CD1c-positive myeloid dendritic cell (primary cell): ENCODE results near the gene TEPSIN.

Source experiments
- DNase-seq: peaks from one replicate; pipeline ENCODE4 v3.0.0-alpha.2; 2016; ENCODE audit errors: extremely low spot score

The TEPSIN gene

DNA sequence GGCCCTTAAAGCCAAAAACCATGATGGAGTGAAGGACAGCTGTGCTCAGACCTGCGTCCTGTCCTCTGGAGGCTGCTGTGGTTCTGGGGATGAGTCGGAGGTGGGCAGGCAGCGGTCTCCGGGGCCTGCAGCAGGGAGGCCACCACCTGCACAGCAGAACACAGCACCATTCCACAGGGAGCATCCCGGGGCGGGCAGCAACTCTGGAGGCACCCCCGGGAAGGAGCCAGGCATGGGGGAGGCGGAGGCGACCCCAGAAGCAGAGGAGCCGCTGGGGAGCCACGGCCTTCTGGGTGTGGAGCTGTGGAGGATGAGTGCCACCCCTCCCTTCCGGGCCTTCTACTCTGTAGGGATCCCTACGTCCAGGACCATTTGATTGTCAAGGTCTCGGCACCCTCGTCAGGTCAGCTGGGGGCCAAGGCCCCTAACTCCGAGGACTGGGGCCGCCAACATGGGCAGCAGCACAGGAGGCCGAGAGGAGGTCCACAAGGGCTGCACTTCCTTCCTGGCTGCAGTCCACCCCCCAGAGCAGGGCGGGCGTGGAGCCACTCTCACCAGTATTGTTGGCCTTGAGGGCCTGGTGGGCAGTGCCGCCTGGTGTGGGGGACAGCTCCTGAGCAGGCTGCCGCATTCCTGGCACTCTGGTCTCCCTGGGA lies 39.9 kb downstream of the TEPSIN start:
- DNase-seq: no peak

DNA sequence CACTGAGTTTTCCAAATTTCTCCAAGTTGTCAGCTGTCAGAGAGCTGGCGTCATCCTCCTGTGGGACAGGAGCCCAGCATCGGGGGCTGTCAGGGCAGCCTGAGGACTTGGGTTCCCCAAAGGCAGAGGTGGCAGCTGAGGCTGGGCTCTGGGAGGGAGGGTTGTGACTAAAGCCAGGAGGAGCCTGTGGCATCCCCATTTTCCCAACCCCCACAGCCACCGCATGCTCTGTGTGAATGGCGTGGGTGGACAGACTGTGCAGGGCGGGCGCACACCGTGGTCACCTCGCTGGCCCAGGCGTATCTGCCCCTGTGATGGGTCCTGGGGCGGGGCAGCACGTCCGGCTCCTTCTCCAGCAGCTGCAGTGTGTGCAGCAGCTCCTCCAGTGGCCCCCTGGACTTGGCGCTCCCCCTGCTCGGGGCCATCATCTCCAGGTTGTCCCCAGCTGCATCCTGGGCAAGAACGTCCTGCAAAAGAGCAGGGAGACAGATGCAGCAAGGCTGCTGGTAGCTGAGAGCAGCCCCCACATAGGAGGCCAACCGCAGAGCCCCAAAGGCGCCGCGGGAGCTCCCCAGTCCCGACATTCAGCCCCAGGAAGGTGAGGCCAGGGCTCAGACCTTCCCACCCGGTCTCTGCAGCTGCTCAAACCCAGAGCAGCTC lies 40.9 kb downstream of the TEPSIN start:
- no peak for DNase-seq

DNA sequence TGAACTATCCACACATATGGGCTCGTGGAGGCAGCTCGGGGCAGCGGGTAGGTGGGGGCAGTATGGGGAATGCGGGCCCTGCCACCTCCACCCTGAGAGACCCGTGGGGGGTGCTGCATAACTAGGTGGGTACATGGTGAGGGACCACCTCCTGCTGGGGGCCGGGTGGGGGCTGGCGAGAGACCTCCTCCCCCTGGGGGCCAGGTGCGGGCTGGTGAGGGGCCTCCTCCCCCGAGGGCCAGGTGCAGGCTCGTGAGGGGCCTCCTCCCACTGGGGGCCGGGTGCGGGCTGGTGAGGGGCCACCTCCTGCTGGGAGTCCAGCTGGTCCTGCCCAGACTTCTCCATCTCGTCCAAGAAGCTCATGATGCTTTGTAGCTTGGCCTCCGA lies 41.5 kb downstream of the TEPSIN start:
- no peak for DNase-seq

DNA sequence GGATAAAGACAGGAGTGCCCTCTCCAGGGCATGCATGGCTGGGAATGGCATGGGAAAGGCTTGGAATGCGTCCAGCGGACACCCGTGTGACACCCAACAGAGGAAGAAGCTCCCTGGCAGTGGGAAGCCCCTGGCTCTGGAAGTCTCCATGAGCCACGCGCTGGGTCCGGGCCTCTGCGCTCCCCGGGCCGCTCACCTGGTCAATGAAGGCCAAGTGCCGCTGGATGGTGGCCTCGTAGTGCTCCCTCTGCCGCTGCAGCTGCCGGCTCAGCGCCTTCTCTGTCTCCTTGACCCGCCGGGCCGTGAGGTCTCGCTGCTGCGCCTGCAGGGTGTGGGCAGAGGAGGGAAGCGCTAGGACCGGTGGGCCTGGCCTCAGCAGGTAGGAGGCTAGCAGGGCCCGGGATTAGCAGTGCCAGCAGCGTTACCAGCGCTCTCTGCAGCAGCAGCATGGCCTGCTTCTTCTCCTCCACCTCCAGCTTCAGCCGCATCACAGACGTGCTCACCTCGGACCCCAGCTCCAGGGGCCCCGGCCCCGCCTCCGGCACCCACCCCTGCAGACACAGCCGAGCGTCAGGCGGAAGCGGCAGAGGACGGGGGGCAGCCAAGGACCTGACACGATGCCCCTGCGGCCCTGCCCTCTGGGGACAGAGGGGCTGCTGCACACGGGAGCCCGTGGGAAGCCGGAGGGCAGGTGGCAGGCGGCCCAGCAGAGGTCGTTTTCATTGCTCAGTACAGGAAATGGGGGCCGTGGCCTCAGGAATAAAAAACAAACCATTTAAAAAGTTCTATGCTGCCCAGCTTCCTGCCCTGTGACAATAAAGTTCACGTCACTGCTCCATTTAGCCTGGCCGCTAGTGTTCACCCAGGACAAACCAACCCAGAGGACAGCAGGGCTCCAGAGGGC lies 42.1 kb downstream of the TEPSIN start:
- DNase-seq: no peak

DNA sequence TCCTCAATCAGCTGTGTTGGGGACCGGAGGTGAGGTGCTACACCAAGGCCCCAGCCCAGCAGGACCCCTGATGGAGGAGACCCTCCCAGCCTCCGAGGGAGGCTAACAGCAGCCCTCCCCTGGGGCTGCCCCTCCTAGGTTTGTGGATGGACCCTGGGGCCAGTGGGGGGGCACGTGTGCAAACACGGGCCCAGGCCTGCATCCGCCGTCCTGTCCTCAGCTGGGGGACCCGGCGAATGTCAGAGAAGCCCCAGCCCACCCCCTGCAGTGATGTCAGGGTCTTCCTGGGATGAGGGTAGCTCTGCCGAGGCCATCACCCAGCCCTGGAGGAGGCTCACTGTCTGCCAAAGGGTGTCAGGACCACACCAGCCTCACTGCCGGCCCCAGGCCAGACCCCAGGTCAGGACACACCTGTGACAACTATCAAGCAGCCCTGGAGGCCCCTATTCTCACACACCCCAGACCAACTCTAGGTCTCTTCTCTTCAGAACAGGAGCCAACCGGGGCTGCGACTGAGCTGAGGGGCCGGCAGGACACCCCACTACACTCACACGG lies 42.8 kb downstream of the TEPSIN start:
- no peak for DNase-seq

DNA sequence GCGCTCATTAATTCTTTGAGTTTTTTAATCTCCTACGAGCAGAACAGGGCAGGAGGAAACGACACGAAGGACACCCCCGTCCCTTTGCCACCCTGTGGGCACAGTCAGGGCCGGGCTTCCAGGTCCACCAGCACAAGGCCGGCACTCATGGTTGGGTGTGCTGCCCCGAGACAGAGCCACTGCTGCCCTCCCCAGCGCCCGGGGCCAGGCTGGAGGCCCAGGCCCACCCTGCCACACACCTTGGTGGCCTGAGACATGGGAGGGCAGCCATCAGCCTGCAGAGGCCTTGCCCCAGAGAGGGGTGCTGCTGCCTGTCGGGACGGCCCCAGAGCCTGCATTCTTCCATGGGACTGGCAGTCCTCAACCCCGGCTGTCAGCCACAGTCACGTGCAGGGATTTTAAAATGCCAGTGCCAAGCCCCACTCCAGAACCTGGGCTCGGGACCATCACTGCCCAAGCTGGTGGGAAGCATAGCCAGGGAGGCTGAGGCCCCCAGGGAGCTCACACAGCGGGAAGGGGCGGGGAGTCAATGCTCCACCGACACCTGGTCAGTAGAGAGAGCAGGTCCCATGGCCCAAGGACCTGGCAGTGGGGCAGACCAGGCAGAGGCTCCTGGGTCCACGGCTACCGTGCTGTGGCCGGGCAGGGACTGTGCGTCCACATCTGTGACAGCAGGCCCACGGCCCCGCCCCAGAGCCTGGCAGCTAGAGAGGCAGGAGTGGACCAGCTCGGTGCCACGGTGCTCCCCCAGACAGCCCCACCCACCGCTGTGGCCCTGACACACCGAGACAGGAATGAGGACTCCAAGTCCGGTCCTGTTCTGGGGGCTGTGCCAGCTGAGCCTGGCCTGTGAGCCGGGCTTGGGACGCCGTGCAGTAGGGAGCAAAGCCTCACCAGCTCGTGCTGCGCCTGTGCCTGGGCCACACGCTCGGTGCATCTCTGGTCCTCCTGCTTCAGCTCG lies 43.6 kb downstream of the TEPSIN start:
- no peak for DNase-seq

DNA sequence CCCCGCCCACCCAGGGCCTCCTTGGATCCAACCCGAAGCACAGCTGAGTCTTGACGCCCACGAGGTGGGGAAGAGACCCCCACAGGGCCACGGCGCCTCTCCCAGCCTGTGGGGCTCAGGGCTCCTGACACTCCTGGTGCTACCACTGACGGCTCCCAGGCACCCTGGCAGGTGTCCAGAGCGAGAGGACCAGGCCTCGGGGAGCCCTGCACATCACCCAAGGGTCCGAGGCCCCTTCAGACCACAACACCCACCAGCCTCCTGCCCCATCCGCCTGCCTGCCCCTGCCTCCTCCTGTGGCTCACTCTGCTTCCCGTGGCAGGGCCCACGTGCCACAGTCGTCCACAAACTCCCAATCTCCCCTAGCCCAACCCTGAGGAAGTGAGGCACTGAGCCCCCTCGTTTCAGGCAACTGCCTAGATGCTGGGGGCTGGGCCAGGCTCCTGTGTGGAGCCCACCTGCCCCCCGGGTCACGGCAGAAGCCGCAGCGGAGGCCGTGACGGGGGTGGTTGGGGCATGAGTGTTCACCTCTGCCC lies 44.6 kb downstream of the TEPSIN start:
- no peak for DNase-seq

DNA sequence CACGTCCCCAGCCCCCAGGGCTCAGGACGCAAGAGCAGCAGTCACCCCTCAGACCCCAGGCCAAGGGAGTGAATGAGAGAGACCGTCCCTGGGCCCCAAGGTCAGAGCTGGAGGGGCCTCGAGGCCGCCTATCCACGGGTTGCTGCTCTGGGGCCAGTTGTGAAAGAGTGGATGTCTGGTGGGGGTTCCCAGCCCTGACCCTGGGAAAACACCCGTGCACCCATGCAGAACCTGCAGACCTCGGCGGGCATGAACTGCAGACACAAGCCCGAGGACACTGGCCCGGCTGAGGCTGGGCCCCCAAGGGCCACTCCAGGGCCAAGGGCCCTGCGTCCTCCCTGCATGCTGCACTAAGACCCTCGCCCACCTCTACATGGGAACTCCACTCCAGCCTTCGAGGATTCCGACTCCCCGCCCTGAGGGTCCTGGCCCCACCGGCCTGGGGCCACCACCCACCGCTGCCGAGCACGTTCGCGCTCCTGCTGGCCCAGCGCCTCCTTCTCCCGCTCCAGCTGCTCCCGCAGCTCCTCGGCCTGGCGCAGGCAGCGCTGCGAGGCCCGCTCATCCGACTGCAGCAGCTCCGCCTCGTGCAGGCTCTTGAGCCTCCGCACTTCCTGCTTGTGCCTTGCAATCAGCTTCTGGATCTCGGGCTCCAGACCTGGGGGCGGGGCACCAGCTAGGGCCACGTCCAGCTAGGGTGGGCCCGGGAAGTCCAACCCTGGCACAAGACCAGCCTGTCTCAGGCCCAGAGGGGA lies 45.2 kb downstream of the TEPSIN start:
- no peak for DNase-seq

DNA sequence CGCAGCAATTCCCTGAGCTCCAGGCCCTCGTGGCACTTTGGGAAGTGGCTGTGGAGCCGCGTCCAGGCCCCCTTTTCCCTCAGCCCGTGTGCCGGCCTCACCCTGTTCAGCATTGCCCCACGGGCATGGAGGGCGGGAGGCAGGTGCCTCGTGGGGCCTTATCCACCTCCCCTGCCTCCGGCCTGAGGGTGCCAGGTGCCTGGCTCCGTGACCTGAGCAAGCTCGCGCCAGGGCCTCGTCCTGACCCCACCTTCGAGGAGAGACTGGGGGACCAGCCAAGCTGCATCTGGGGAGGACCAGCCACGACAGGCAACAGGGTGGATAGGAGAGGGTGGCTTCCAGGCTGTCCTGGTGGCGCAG lies 45.8 kb downstream of the TEPSIN start:
- no peak for DNase-seq

DNA sequence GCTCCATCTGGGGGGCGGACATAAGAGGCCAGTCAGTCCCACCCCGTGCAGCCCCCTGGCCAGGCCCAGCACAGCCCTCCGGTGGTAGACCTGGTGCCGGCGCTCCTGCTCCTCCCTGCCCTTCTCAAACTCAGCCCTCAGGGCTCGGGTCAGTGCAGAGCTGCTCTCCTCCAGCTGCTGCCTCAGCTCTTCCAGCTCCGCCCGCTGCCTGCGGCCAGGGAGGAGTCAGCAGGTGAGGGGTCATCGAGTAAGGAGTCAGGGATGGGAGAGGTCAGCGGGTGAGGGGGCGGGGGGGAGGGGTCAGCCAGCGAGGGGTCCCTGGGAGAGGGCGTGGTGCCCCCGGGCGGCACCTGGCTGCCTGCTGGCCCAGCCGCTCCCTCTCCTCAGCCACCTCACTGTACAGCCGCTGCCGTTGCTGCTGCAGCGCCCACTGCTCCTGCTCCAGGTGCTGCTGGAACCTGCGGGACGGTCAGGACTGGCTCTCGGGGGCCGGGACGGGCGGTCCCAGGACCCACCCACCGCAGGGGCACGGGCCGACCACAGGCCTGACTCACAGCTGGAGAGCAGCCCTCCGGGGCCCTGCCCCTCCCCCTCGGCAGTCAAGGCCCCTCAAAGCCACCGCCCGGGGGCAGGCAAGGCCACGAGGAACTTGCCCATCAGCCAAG lies 46.3 kb downstream of the TEPSIN start:
- no peak for DNase-seq

DNA sequence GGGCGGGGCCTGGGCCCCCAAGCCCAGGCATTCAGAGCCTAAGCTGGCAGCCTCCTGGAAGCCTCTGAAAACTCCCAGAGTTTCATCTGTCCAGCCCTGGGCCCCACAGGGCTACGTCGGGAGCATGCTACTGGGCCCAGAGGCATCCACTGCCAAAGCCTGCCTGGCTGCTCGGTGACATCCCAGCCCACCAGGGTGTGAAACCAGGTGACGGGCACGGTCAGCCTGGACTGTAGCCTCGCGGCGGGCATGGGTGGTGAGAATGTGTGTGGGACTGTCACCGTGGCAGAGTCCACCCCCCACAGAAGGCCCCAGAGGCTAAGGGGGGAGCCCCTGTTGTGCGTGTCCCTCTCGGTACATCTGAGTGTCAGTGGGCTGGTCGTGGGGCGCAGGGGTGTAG lies 47.2 kb downstream of the TEPSIN start:
- DNase-seq: no peak

DNA sequence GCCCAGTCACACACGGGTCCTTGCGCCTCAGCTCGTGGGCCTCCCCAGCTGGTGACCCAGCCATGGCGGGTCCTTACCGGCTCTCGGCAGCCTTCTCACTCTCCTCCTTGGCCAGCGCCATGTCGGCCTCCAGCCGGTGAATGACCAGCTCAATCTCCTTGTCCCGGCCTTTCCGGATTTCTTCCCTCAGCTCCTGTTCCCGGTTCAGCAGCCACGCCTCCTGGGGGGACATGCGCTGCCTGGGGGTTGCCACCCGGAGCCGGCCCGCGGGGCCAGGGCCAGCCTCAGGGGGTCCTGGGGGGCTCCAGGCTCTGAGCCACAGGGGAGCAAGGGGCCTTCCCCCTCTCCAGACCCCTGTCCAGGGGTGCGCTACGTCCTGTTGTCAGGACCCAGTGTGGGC lies 47.7 kb downstream of the TEPSIN start:
- DNase-seq: no peak

DNA sequence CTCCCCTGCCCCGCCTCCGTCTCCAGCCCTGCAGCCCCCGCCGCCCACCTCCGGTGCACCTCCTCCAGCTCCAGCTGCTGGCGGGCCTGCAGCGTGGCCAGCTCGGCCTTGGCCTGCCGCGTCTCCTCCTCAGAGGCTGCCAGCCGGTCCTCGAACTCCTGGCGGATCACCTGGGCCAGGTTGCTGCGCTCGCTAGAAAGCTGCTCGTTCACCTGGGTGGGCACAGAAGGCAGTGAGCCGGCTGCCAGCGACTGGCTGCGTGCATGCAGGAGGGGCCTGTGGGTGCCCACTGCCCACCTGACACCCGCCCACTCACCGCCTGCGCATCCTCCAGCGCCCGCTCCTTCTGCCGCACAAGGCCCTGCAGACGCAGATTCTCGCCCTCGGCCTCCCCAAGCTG lies 48.3 kb downstream of the TEPSIN start:
- DNase-seq: no peak

DNA sequence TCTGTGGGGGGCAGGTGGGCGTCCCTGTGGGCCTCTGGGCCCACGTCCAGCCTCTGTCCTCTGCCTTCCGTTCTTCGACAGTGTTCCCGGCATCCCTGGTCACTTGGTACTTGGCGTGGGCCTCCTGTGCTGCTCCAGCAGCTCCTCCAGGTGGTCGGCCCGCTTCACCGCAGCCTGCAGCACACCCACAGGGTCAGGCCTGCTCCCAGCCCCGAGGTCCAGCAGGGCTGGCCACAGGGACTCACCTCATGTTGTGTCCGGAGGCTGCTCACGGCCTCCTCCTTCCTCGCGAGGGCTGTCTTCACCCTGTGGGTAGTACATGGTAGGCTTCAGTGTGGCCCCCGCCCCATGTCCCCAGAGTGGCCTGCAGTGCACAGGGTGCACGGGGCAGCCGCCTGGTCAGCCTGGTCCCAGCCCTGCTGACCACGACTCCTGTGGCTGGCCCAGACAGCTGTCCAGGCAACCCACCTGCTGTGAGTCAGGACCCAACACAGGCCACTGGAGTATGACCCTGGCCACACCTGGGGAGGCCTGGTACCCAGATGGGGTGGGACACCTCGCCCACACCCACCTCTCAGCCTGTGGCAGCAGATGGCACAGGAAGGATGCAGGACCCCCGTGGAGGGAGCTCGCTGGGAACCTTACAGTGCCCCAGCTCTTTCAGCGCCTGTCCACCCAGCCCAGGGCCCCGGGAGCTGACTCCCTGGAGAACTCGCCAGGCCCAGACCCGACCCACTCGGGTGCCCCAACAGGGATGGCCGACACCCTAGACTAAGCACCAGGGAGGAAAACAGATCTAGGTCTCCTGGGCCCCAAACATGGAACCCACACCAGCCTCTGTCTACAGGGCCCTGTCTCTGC lies 49.0 kb downstream of the TEPSIN start:
- DNase-seq: no peak

DNA sequence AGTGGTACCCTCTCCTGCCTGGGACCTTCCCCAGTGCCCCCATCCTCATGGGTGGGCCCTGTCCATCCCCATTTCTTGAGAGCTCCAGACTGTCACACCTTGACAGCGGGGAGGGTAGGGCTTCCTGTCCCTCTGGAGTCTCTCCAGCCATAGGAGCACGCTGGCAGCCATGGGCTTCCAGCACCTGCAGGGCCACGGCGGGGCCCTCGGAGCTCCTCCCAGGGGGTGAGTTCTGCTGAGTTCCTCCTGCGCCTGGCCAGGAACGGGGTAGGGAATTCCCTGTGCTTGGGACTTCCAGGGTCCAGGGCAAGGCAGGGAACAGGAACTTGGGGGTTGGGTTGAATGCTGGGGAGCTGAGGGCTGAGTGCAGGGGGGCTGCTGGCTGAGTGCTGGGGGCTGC lies 49.8 kb downstream of the TEPSIN start:
- no peak for DNase-seq

DNA sequence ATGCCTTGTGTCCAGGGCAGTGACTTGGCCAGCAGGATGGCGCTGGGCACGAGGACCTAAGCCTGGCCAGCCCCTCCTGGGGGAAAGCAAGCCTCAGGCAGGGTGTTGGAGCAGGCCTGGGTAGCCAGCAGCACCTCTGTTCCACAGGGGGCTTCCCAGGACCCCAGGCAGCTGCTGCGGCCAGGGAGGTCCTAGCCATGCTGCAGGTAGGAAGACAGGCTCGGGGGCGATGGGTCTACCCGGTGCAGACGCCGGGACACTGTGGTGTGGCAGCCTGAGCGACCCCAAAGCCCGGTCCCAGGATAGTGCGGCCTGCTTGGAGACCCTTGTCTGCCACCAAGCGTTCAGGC lies 50.4 kb downstream of the TEPSIN start:
- DNase-seq: no peak

DNA sequence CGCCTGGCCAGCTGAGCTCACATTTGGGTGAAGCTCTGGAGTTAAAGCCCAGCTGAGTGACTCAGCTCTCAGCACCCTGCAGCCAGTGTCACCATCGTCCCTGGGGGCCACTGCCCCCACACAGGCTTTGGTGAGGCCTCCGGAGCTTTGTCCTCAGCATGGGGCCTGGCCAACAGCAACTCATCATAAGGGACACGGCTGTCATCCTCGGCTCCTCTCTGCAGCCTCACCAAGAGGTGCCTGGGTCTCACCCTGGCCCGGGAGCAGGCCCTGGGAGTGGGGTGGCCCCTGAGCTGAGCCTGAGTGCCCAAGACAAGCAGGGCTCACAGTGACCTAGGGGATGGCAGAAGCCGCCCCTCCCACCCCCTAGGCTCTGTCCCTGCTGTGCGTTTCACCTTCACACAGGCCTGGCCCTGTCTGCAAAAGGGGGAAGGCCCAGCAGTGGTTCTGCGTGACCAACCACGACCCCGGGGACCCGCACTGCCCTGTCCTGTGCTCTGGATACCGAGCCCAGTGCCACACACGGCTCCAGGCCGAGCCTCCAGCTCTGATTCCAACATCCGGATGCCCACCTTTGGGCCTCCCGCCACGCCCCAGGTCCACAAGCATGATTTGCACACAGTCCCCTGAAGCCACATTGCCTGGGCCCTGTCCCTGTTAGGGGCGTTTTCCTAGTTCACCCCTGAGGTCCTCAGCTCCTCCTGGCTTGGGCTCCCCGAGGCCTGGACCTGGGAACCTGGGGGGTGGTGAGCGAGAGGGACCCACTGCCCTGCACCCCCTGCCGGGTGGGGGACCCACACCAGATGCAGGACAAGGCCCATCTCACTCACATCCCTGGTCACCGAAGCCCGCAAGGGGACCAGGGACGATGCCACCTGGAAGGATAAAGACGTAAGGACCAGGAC lies 51.0 kb downstream of the TEPSIN start:
- DNase-seq: no peak

DNA sequence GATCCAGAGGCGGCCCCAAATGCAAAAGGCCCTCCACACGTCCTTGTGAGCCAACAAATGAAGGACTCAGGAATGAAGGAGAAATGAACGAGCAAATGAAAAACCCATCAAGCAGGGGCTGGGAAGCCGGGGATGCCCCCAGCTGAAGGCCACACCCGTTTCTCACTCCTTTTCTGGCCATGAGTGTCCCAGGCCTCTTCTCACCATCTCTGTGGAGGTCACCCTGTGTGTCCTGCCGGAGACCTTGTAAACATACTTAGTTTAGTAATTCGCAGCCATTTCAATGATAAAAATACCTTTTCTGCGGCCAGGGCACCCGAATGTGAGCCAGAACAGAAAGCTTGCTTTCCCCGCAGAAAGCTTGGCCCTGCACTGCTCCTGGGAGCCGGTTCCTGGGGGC lies 51.7 kb downstream of the TEPSIN start:
- no peak for DNase-seq
